ENCODE results near the gene CPT1B.

DNA sequence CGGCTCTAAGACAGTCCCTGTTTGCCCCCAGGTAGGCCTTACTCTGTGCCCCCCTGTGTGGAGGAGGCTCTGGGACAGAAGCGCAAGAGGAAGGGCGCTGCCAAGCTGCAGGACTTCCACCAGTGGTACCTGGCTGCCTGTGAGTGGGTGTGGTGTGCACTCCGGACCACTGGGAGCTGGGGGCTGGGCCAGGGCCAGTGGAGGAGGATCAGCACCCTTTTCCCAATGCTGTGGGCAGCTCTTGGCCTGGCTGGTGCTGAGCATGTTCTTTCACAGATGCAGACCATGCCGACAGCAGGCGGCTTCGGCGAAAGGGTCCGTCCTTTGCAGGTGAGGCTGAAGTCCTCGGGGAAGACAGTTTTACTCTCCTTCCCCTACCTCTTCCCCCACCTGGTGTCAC is 56.5 kb downstream of the CPT1B start:
- TF ChIP-seq, protein P1, sequence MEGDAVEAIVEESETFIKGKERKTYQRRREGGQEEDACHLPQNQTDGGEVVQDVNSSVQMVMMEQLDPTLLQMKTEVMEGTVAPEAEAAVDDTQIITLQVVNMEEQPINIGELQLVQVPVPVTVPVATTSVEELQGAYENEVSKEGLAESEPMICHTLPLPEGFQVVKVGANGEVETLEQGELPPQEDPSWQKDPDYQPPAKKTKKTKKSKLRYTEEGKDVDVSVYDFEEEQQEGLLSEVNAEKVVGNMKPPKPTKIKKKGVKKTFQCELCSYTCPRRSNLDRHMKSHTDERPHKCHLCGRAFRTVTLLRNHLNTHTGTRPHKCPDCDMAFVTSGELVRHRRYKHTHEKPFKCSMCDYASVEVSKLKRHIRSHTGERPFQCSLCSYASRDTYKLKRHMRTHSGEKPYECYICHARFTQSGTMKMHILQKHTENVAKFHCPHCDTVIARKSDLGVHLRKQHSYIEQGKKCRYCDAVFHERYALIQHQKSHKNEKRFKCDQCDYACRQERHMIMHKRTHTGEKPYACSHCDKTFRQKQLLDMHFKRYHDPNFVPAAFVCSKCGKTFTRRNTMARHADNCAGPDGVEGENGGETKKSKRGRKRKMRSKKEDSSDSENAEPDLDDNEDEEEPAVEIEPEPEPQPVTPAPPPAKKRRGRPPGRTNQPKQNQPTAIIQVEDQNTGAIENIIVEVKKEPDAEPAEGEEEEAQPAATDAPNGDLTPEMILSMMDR (IDR thresholded peaks at IDR 0.05 in 4 of 5, conservative IDR thresholded peaks at IDR 0.05 in 1 of 5) = no peak
- no peak for TF ChIP-seq POLR2A (IDR thresholded peaks at IDR 0.05)
